Natural killer cell treated with Interleukin-12 subunit alpha and Interleukin-12 subunit beta and Interleukin-15 and Interleukin-18, amount 100 ng/mL, for 72 hours (primary cell): Measurements from ENCODE around the gene LRRC10. TPM values are rescaled to one million over a fixed set of nuclear protein-coding genes. Genes with fewer than 3 reads are reported as not detected.
"Not testable (repeated sequence)": the region's sequence is repeated elsewhere in the genome, so short reads cannot be mapped to it uniquely, and the experiment has no call there.

Source experiments
- ATAC-seq, 2 donors: fragments of 150-1000 bp; cut with Tn5 transposase in 1 of 2; sonication (Bioruptor Pico), chemical (Tn5 transposase) in 1 of 2; 2 replicates each; pipeline ENCODE4 v1.10.0; 2021
- DNase-seq: peaks from one replicate; pipeline ENCODE4 v3.0.0; 2022; ENCODE audit warnings: low spot score
- H3K27ac Mint-ChIP-seq, 2 donors: 1 replicate in 1 of 2; 2 replicates in 1 of 2; pipeline ENCODE4 v1.8.0; 2022; ENCODE audit warnings: mixed read lengths in 2 of 2, mild to moderate bottlenecking in 1 of 2, moderate library complexity in 1 of 2
- H3K27me3 Mint-ChIP-seq, 2 donors: 1 replicate in 1 of 2; 2 replicates in 1 of 2; pipeline ENCODE4 v1.8.0; 2022; ENCODE audit warnings: mixed read lengths in 2 of 2
- H3K36me3 Mint-ChIP-seq: one replicate; pipeline ENCODE4 v1.8.0; 2022; ENCODE audit warnings: mixed read lengths
- H3K4me1 Mint-ChIP-seq, 2 donors: 1 replicate in 1 of 2; 2 replicates in 1 of 2; pipeline ENCODE4 v1.8.0; 2022; ENCODE audit warnings: low read depth in 2 of 2, mixed read lengths in 2 of 2, mild to moderate bottlenecking in 1 of 2
- H3K4me3 Mint-ChIP-seq: one replicate; pipeline ENCODE4 v1.8.0; 2022; ENCODE audit warnings: mixed read lengths
- H3K9me3 Mint-ChIP-seq: 2 replicates; pipeline ENCODE4 v1.8.0; 2022; ENCODE audit warnings: mixed read lengths
- total RNA-seq, 2 donors: library from RNA; stranded (reverse); gene quantifications; one replicate each; pipeline ENCODE4 v1.2.3, GENCODE V29; 2022

Gene LRRC10
- total RNA-seq, 2 donors from 2014 or later: not detected

DNA sequence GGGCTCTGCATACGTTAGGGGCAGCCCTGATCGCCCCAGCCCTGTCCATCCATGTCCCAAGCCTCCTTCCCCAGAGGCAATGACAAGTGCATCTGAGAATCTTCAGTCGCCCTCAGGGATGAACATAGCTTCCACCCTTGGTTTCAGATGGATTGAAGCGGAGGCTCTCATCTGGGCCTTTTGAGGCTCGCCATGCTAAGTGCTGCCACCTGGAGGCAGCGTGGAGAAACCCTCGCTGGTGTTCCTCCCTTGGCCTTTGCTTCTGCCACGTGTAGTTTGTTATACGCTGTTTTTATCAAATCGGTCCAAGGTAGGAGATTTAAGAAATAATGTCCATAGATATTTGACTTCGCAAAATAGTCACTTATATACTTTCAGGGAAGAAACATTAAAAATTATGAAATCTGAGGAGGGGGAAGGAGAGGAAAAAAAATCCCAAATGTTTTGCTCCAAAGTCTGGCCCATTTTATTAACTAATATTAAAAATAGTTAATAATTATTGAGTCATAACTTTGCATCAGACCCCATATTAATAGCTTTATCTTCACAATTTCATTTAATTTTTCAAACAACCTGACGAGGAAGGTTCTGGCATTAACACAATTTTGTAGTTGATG, 28.8 kb upstream of the LRRC10 start:
- H3K27ac Mint-ChIP-seq: no peak overlapping the region
- no peaks in the 10 kb centered on the region for H3K36me3 Mint-ChIP-seq
- H3K27me3 Mint-ChIP-seq: no peaks in the 10 kb centered on the region
- no peaks in the 10 kb centered on the region for H3K9me3 Mint-ChIP-seq
- no peak overlapping the region for H3K4me3 Mint-ChIP-seq
- H3K4me1 Mint-ChIP-seq: no peaks in the 10 kb centered on the region
- no peak for DNase-seq
- ATAC-seq: peak in 1 of 2 donors; percentile 60

DNA sequence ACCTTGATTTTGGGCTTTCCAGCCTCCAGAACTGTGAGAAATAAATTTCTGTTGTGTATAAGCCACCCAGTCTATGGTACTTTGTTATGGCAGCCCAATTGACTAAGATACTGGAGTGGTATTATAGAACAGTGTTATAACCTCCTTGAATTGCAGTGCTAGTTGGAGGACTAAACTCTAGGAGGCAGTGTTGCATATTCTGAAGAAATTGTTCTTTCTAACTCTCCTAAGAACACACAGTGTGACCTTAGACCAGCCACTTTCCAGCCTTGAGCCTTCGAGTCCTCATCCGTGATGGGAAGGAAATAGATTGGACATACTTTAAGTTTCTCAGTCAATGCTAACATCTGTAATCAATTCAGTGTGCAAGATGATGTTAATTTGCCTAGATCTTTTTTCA, 22.4 kb upstream of the LRRC10 start:
- ATAC-seq (no peak), DNase-seq (no peak)
- Mint-ChIP-seq H3K36me3 (no peaks in the 10 kb centered on the region), H3K27ac (no peak overlapping the region), H3K4me1 (no peaks in the 10 kb centered on the region), H3K27me3 (peaks cover 2 to 8% of the 10 kb centered on the region in 2 donors), H3K4me3 (no peak overlapping the region), H3K9me3 (no peaks in the 10 kb centered on the region)

DNA sequence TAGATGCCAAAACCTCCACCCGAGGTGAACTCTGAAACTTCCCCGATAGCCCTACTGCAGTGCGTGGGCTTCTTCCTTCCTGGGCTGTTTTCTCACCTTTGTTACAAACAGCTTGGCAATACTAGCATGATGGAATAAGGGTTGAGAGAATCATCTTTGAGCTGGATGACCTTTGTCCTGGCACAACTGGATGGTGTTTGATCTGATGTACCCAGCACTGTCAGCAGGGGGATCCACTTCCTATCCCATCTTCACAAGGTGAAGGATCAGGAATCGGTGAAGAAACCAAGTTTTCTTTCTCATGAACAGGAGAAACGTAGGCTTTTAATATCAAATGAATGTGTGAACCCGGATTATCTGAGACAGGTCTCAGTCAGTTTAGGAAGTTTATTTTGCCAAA, 19.5 kb upstream of the LRRC10 start:
- H3K36me3 Mint-ChIP-seq: no peaks in the 10 kb centered on the region
- H3K4me3 Mint-ChIP-seq: no peak overlapping the region
- no peaks in the 10 kb centered on the region for H3K4me1 Mint-ChIP-seq
- no peak for ATAC-seq
- H3K27ac Mint-ChIP-seq: no peak overlapping the region
- H3K9me3 Mint-ChIP-seq: no peaks in the 10 kb centered on the region
- peaks cover 3 to 11% of the 10 kb centered on the region in 2 donors for H3K27me3 Mint-ChIP-seq
- no peak for DNase-seq

DNA sequence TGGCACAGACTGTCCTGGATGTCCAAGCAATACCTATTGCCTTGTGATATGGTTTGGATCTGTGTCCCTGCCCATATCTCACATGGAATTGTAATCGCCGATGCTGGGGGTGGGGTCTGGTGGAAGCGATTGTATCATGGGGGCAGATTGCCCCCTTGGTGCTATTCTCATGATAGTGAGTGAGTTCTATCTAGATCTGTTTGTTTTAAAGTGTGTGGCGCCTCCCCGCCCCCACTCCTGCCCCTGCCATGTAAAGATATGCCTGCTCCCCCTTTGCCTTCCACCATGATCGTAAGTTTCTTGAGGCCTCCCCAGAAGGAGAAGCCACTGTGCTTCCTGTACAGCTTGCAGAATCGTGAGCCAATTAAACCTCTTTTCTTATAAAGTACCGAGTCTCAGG, 16.8 kb upstream of the LRRC10 start:
- H3K9me3 Mint-ChIP-seq: no peaks in the 10 kb centered on the region
- H3K27me3 Mint-ChIP-seq: peaks cover 7 to 15% of the 10 kb centered on the region in 2 donors
- H3K4me1 Mint-ChIP-seq: no peaks in the 10 kb centered on the region
- H3K36me3 Mint-ChIP-seq: no peaks in the 10 kb centered on the region
- no peak overlapping the region for H3K27ac Mint-ChIP-seq
- H3K4me3 Mint-ChIP-seq: no peak overlapping the region
- no peak for ATAC-seq
- DNase-seq: no peak

DNA sequence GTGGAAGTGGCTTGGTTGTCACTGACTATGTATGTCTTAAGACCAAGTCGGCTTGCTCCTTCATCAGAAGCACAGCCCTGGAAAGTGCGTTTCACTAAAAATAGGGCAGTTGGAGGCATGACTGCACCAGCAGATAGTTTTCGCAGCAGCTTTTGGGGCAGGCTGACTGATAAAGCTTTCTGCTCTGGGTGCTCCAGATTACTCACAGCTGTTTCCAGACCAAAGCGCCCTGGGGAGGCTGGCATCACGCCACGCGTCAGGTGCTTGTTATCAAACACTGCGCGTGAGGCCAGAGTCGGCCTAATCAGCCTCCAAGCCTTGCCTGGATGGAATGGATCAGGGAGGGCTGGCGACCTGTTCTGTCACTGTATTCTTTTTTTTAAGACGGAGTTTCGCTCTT, 13.3 kb upstream of the LRRC10 start:
- H3K36me3 Mint-ChIP-seq: no peaks in the 10 kb centered on the region
- H3K27ac Mint-ChIP-seq: no peak overlapping the region
- H3K27me3 Mint-ChIP-seq: peaks cover 22 to 27% of the 10 kb centered on the region in 2 donors
- ATAC-seq (no peak), DNase-seq (no peak)
- no peaks in the 10 kb centered on the region for H3K9me3 Mint-ChIP-seq
- H3K4me1 Mint-ChIP-seq: no peaks in the 10 kb centered on the region
- no peak overlapping the region for H3K4me3 Mint-ChIP-seq

DNA sequence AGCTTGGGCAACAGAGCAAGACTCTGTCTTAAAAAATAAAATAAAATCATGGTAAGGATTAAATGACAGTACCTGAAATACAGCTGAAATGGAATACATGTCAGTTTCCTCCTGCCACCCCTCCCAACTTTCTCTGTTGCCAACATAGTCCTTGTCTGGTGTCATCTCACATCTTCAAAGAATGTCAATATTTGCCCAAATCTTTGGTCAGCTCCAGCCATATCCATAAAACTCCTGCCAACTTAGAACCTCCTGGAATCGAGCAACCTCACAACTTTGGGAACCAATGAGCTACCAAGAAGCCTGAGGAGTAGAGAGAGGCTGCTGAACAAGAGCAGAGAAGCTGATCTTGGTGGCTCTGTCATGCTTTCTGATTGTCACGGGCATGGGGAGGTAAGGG, 10.8 kb upstream of the LRRC10 start:
- DNase-seq (no peak), ATAC-seq (no peak)
- H3K36me3 Mint-ChIP-seq: no peaks in the 10 kb centered on the region
- peaks cover 27 to 32% of the 10 kb centered on the region in 2 donors for H3K27me3 Mint-ChIP-seq
- no peaks in the 10 kb centered on the region for H3K4me1 Mint-ChIP-seq
- H3K4me3 Mint-ChIP-seq: no peak overlapping the region
- no peak overlapping the region for H3K27ac Mint-ChIP-seq
- H3K9me3 Mint-ChIP-seq: no peaks in the 10 kb centered on the region

DNA sequence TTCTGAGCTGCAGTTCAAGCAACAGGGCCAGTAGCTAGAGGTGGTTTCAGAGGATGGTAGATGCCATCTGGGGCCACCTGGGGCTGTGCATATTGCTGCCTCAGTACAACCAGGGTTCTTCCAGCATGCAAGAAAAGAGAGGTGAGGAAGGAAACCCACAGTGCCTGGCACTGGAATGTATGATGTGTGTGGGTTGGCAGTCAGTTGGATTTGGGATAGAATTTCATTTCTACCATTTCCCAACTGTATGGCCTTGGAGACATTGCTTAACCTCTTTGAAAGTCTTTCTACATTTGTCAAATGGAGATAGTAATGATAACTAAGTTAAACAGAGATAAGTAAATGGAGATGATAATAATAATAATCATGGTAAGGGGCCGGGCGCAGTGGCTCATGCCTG, 10.2 kb upstream of the LRRC10 start:
- no peak overlapping the region for H3K4me3 Mint-ChIP-seq
- ATAC-seq (no peak), DNase-seq (no peak)
- H3K27me3 Mint-ChIP-seq: peaks cover 27 to 32% of the 10 kb centered on the region in 2 donors
- H3K4me1 Mint-ChIP-seq: no peaks in the 10 kb centered on the region
- no peak overlapping the region for H3K27ac Mint-ChIP-seq
- no peaks in the 10 kb centered on the region for H3K36me3 Mint-ChIP-seq
- H3K9me3 Mint-ChIP-seq: no peaks in the 10 kb centered on the region

DNA sequence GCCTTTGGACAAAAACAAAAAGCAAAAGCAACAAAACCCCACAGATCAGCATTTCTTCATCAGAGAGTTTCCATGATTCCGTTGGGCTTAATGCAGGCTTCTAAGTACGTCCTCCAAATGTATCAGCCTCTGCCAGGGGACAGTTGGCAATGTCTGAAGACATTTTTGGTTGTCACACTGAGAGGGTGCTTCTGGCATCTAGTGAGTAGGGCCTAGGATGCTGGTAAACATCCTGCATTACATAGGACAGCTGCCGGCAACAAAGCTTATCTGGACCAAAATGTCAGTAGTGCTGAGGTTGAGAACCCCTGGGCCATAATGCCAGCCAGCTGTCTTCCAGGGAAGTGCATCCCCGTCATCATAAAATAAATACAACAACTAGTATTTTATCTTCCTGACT, 9.4 kb upstream of the LRRC10 start:
- H3K9me3 Mint-ChIP-seq: no peaks in the 10 kb centered on the region
- DNase-seq (no peak), ATAC-seq (no peak)
- H3K4me1 Mint-ChIP-seq: no peaks in the 10 kb centered on the region
- no peak overlapping the region for H3K4me3 Mint-ChIP-seq
- H3K36me3 Mint-ChIP-seq: no peaks in the 10 kb centered on the region
- no peak overlapping the region for H3K27ac Mint-ChIP-seq
- peaks cover 30 to 37% of the 10 kb centered on the region in 2 donors for H3K27me3 Mint-ChIP-seq

DNA sequence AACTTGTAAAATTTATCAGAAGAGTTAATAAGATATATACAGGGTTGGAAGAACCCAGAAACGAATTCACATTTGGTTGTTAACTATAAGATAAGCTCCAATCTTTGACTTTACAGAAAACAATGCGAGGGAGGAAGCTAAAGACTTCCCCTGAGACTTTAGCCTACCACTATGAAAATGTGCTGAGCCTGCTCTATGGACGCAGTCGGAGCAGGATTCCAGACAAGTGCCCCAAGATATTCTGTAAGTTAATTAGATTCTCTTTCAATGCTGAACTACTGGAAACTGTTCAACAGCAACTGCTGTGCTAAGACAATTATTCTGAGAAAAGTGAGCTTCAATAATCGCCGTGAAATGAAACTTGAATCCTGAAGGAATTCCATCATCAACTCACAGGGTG, 8.3 kb upstream of the LRRC10 start:
- H3K36me3 Mint-ChIP-seq: no peaks in the 10 kb centered on the region
- peaks cover 29 to 35% of the 10 kb centered on the region in 2 donors for H3K27me3 Mint-ChIP-seq
- no peaks in the 10 kb centered on the region for H3K4me1 Mint-ChIP-seq
- no peaks in the 10 kb centered on the region for H3K9me3 Mint-ChIP-seq
- ATAC-seq: no peak
- no peak overlapping the region for H3K27ac Mint-ChIP-seq
- no peak overlapping the region for H3K4me3 Mint-ChIP-seq
- no peak for DNase-seq

DNA sequence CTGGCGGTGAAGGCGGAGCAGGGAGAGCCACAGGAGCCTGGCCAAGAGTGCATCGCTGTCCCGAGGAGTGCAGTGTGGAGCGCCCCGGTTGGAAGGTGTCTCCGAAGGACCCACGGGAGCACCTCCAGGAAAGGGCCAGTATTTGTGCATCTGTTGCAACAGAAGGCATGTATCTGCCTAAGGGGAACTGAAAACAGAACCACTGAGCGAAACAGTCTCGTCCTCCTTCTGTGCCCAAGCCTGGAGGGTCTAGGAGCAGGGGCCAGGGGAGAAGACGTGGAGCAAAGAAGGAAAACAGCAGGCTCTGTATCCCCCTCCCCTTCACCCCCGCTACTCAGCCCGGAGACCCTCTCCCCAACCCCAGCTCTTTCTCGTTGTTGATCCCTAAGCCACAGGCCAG, 5.3 kb upstream of the LRRC10 start:
- DNase-seq: no peak
- no peak for ATAC-seq
- Mint-ChIP-seq H3K27me3 (peaks cover 24 to 33% of the 10 kb centered on the region in 2 donors), H3K9me3 (no peaks in the 10 kb centered on the region), H3K36me3 (no peaks in the 10 kb centered on the region), H3K27ac (no peak overlapping the region), H3K4me3 (no peak overlapping the region), H3K4me1 (no peaks in the 10 kb centered on the region)

DNA sequence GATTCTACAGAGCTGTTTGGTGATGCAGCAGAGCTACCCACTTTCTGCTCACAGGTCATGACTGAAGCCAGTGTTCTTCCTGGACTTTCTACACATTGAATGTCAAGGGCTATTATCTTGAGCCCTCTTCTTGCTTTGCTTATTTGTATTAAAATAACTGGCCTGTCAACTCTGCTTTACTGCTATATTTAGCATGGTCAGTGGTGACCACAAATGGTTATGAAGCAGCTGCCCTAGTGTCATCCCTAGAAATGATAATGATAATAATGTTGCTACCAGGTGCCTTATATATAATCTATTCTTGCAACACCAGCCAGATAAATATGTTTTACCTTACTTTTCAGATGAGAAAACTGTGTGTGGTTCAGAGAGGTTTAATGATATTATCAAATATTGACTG, 2.6 kb upstream of the LRRC10 start:
- no peaks in the 10 kb centered on the region for H3K4me1 Mint-ChIP-seq
- DNase-seq: no peak
- H3K4me3 Mint-ChIP-seq: no peak overlapping the region
- no peak for ATAC-seq
- H3K27ac Mint-ChIP-seq: no peak overlapping the region
- peaks cover 15 to 24% of the 10 kb centered on the region in 2 donors for H3K27me3 Mint-ChIP-seq
- no peaks in the 10 kb centered on the region for H3K36me3 Mint-ChIP-seq
- H3K9me3 Mint-ChIP-seq: no peaks in the 10 kb centered on the region

DNA sequence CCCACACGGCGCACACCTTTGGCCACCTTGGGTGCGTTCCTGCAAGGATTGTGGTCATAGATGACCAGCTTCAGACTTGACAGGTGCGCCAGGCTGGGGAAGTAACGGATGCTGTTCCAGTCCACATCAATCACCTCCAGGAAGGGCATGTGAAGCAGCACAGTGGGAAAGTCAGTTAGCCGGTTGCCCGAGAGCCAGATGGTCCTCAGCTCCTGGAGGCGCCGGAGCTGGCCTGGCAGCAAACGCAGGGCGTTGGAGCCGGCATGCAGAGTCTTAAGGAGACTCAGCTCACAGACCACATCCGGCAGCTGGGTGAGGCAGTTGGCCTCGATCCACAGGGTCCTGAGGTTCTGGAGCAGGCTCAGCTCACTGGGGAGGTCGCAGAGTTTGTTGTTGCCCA, 581 bp downstream of the LRRC10 start:
- no peaks in the 10 kb centered on the region for H3K9me3 Mint-ChIP-seq
- no peak overlapping the region for H3K4me3 Mint-ChIP-seq
- H3K4me1 Mint-ChIP-seq: no peaks in the 10 kb centered on the region
- H3K36me3 Mint-ChIP-seq: no peaks in the 10 kb centered on the region
- ATAC-seq: peak in 1 of 2 donors; percentile 32
- peaks cover 0 to 16% of the 10 kb centered on the region in 2 donors for H3K27me3 Mint-ChIP-seq
- DNase-seq: no peak
- no peak overlapping the region for H3K27ac Mint-ChIP-seq

DNA sequence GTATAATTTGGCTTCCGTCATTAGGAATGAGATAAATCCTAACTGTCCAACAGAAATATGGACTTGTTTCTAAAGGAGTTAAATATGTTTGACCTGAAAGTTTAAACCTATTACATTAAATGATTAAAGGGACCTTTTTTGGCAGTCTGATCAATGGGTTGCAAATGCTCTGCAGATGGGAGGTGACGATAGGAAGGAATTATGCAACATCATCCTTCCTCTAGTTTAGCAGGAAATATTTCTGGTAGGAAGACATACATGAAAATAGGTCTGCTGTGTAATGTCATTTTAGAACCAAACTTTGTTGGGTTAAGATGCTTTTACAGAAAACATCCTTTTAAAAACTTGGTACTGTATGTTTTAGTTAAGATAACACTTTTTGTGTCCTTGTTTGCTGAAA, 2.6 kb downstream of the LRRC10 start:
- no peak overlapping the region for H3K27ac Mint-ChIP-seq
- no peaks in the 10 kb centered on the region for H3K4me1 Mint-ChIP-seq
- H3K9me3 Mint-ChIP-seq: no peaks in the 10 kb centered on the region
- ATAC-seq (no peak), DNase-seq (no peak)
- peaks cover 0 to 6% of the 10 kb centered on the region in 2 donors for H3K27me3 Mint-ChIP-seq
- H3K4me3 Mint-ChIP-seq: no peak overlapping the region
- H3K36me3 Mint-ChIP-seq: no peaks in the 10 kb centered on the region

DNA sequence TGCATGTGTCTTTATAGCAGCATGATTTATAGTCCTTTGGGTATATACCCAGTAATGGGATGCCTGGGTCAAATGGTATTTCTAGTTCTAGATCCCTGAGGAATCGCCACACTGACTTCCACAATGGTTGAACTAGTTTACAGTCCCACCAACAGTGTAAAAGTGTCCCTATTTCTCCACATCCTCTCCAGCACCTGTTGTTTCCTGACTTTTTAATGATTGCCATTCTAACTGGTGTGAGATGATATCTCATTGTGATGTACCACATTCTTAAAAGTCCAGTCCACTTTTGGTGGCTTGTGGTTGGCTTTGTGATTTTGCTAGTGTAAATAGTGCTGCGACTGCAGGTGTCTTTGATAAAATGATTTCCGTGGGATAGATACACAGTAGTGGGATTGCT, 6.4 kb downstream of the LRRC10 start:
- not testable (repeated sequence) for H3K4me3 Mint-ChIP-seq, DNase-seq, H3K27ac Mint-ChIP-seq, H3K27me3 Mint-ChIP-seq, H3K9me3 Mint-ChIP-seq, ATAC-seq, H3K4me1 Mint-ChIP-seq
- H3K36me3 Mint-ChIP-seq: peaks cover 26% of the 10 kb centered on the region

DNA sequence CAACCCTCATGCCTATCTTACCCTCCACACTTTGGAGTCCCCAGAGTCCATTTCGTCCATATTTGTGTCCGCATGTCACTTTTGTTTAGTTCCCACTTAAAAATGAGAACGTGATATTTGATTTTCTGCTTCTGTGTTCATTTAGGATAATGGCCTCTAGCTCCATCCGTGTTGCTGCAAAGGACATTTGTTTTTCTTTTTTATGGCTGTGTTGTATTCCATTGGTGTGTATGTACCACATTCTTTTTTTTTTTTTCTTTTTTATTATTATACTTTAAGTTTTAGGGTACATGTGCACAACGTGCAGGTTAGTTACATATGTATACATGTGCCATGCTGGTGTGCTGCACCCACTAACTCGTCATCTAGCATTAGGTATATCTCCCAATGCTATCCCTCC, 7.2 kb downstream of the LRRC10 start:
- peaks cover 26% of the 10 kb centered on the region for H3K36me3 Mint-ChIP-seq
- not testable (repeated sequence) for DNase-seq, H3K4me3 Mint-ChIP-seq, H3K27me3 Mint-ChIP-seq, ATAC-seq, H3K27ac Mint-ChIP-seq, H3K4me1 Mint-ChIP-seq, H3K9me3 Mint-ChIP-seq
